ENCODE data around the gene GPRC5B.

- TF ChIP-seq CTCF (conservative IDR thresholded peaks at IDR 0.05; ENCODE audit: low read length): peak; percentile 12; the same call in 1 of the 2 replicates
- TF ChIP-seq EZH2phosphoT487 (IDR thresholded peaks at IDR 0.05; ENCODE audit: borderline replicate concordance): no peak
These were observed 14.9 kb upstream of the GPRC5B start for GRCh38 chr16:19899605-19899955.
